MM.1S (cell line): Measurements from ENCODE around the gene SP100.

Source experiments
- EZH2 ChIP-seq: fragments of 300-600 bp; sonication (generic); optimal IDR thresholded peaks from 2 replicates; pipeline ENCODE3; 2017; ENCODE audit warnings: low read depth, mild to moderate bottlenecking, antibody characterized with exemption, low read length, mixed read lengths
- EZH2phosphoT487 ChIP-seq: fragments of 300-600 bp; sonication (generic); IDR thresholded peaks from 2 replicates; pipeline ENCODE4 v1.6.1; 2018; ENCODE audit warnings: antibody characterized with exemption, low read length
- TF ChIP-seq, protein P1 (sequence below): fragments of 300-600 bp; sonication (generic); IDR thresholded peaks from 2 replicates; pipeline ENCODE4 v1.5.1; 2016; ENCODE audit warnings: antibody characterized with exemption, low read length, mixed read lengths

DNA sequence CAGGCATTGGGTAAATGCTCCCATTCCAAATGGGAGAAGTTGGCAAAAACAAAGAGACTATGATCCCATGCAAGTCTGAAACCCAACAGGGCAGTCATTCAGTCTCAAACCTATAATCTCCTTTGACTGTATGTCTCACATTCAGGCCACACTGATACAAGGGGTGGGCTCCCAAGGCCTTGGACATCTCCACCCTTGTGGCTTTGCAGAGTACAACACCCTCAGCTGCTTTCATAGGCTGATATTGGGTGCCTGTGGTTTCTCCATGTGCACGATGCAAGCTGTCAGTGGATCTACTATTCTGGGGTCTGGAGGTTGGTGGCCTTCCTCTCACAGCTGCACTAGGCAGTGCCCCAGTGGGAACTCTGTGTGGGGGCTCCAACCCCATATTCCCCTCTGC is 155.0 kb downstream of the SP100 start:
- no peak for TF ChIP-seq EZH2
- TF ChIP-seq, protein P1, sequence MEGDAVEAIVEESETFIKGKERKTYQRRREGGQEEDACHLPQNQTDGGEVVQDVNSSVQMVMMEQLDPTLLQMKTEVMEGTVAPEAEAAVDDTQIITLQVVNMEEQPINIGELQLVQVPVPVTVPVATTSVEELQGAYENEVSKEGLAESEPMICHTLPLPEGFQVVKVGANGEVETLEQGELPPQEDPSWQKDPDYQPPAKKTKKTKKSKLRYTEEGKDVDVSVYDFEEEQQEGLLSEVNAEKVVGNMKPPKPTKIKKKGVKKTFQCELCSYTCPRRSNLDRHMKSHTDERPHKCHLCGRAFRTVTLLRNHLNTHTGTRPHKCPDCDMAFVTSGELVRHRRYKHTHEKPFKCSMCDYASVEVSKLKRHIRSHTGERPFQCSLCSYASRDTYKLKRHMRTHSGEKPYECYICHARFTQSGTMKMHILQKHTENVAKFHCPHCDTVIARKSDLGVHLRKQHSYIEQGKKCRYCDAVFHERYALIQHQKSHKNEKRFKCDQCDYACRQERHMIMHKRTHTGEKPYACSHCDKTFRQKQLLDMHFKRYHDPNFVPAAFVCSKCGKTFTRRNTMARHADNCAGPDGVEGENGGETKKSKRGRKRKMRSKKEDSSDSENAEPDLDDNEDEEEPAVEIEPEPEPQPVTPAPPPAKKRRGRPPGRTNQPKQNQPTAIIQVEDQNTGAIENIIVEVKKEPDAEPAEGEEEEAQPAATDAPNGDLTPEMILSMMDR, result no peak
- no peak for TF ChIP-seq EZH2phosphoT487
